ENCODE results near the gene UNC5B. TPM values are rescaled to one million over a fixed set of nuclear protein-coding genes. Genes with fewer than 3 reads are reported as not detected.
A peak's percentile ranks its signal among the peaks of the same experiment; 100 is the strongest.

The UNC5B gene
- total RNA-seq, 1 donor from 2014 or later = 22.2 TPM

- intact Hi-C loops (cut with DNase I) = no loop called here
- Histone ChIP-seq H3K27ac (no peak overlapping the region), H3K4me3 (no peak overlapping the region), H3K36me3 (no peaks in the 10 kb centered on the region), H3K9me3 (no peaks in the 10 kb centered on the region), H3K27me3 (ENCODE audit: low read depth) (no peaks in the 10 kb centered on the region), H3K4me1 (peaks cover 24% of the 10 kb centered on the region)
- no peak for DNase-seq
- no peak for ATAC-seq
- TF ChIP-seq, protein P1, sequence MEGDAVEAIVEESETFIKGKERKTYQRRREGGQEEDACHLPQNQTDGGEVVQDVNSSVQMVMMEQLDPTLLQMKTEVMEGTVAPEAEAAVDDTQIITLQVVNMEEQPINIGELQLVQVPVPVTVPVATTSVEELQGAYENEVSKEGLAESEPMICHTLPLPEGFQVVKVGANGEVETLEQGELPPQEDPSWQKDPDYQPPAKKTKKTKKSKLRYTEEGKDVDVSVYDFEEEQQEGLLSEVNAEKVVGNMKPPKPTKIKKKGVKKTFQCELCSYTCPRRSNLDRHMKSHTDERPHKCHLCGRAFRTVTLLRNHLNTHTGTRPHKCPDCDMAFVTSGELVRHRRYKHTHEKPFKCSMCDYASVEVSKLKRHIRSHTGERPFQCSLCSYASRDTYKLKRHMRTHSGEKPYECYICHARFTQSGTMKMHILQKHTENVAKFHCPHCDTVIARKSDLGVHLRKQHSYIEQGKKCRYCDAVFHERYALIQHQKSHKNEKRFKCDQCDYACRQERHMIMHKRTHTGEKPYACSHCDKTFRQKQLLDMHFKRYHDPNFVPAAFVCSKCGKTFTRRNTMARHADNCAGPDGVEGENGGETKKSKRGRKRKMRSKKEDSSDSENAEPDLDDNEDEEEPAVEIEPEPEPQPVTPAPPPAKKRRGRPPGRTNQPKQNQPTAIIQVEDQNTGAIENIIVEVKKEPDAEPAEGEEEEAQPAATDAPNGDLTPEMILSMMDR (IDR thresholded peaks at IDR 0.05) = no peak
Observed at GRCh38 chr10:71253981-71254818, 41.8 kb downstream of the UNC5B start.

DNA sequence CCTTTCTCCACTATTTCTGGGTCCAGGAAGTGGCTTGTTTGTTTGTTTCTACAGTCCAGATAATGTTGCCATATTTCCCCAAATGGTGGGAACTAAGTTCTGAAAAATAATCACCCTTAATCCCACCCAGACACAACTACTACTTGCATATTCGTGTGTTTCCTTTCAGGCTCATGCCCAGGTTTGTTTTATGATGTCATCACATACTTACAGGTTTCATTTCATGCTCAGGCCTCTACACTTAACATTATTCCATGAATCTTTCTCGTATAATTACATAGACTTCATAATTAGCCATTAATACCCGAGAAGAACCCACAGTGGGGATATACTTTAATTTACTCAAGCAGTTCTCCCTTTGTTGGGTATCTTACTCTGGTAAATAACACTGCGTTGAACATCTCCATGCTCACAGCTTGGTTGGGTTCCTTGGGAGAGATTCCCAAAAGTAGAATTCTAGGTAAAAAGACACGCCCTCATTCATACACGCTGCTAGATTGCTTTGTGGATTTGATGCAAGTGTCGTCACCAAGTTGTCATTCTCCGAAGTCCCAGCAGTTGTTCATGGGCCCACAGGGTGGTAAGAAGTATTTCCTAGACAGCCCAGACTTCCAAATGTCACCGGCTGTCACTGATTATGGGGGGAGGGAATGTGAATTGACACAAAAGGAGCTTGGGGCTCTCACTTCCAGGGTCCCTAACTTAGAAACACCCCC, 42.6 kb downstream of the UNC5B start:
- no peak overlapping the region for H3K4me3 ChIP-seq
- DNase-seq (no peak), ATAC-seq (no peak)
- H3K27ac ChIP-seq = no peak overlapping the region
- H3K4me1 ChIP-seq = peaks cover 30% of the 10 kb centered on the region
- no peaks in the 10 kb centered on the region for H3K27me3 ChIP-seq (ENCODE audit: low read depth)
- intact Hi-C loops (cut with DNase I) = no loop called here
- TF ChIP-seq, protein P1 (IDR thresholded peaks at IDR 0.05) = no peak
- H3K9me3 ChIP-seq = no peaks in the 10 kb centered on the region
- no peaks in the 10 kb centered on the region for H3K36me3 ChIP-seq

DNA sequence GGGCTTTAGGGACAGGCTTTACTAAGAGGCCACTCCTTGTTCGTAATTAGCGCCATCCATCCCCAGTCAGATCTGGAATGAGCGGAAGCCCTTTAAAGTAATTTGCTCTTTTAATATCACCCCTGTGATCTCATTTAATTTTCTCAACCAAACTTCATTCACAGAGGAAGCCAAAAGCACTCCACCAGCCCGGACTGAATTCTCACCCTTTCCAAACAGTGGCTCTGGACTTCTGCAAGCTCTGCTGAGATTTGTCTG, 43.1 kb downstream of the UNC5B start:
- H3K27ac ChIP-seq = no peak overlapping the region
- TF ChIP-seq, protein P1 (IDR thresholded peaks at IDR 0.05) = no peak
- no peaks in the 10 kb centered on the region for H3K9me3 ChIP-seq
- H3K4me3 ChIP-seq = no peak overlapping the region
- intact Hi-C loops (cut with DNase I) = no loop called here
- no peaks in the 10 kb centered on the region for H3K27me3 ChIP-seq (ENCODE audit: low read depth)
- no peak for DNase-seq
- peaks cover 35% of the 10 kb centered on the region for H3K4me1 ChIP-seq
- H3K36me3 ChIP-seq = no peaks in the 10 kb centered on the region
- ATAC-seq = no peak

DNA sequence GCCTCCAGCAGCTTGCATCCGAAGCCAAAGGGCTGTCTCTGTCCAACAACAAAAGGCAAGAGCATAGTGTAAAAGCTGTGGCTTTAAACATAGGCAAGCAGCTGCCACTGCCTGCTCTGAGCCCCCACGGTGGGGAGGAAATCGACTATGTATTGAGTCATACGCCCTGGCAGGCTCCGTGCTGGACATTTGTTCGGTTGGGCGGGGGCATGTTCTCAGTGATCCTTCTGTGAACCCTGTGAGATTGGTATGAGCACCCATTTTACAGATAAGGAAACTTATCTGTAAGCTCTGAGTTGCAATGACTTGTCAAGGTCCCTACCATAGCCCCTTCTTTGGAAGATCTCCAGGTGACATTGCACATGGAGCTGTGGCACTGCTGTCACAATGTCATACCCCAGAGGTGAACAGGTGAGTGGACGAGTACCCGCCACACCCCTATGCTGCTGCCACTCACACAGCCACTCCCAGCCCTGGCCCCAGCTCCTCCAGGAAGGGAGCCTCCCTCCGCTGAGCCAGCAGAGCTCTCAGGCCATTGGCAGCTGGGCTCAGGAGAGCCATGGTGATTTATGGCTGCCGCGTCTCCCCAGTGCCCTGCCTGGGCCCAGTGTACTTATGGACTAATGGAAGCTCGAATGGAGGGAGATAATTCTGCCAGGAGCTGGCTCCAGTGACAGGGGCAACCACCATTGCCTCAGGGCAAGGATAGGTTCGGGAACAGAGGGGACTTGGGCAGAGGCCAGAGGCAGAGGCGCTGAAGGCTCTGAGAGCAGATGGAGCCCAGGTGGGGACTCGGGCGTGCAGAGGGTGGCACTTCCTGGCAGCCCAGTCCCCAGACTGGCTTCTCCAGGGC, 43.7 kb downstream of the UNC5B start:
- intact Hi-C loops (cut with DNase I) = no loop called here
- DNase-seq (no peak), ATAC-seq (peak; percentile 41 to 46)
- Histone ChIP-seq H3K36me3 (no peaks in the 10 kb centered on the region), H3K9me3 (no peaks in the 10 kb centered on the region), H3K27me3 (ENCODE audit: low read depth) (no peaks in the 10 kb centered on the region), H3K27ac (no peak overlapping the region), H3K4me3 (no peak overlapping the region), H3K4me1 (peaks cover 39% of the 10 kb centered on the region)
- TF ChIP-seq, protein P1 (IDR thresholded peaks at IDR 0.05) = no peak

GRCh38 chr10:71256661-71257318, 44.4 kb downstream of the UNC5B start:
- Histone ChIP-seq H3K36me3 (no peaks in the 10 kb centered on the region), H3K4me1 (peaks cover 39% of the 10 kb centered on the region), H3K9me3 (no peaks in the 10 kb centered on the region), H3K27ac (no peak overlapping the region), H3K4me3 (no peak overlapping the region), H3K27me3 (ENCODE audit: low read depth) (no peaks in the 10 kb centered on the region)
- ATAC-seq (no peak), DNase-seq (no peak)
- intact Hi-C loops (cut with DNase I) = no loop called here
- TF ChIP-seq, protein P1 (IDR thresholded peaks at IDR 0.05) = no peak

All from lower lobe of right lung (tissue), 2 donors.